DOHH2 (cell line): ENCODE data around the gene TP53AIP1.

Experiments
- H3F3A ChIP-seq: fragments of 200-600 bp; sonication (generic), shearing (Covaris generic); 2 replicates; pipeline ENCODE4 v1.6.0; 2016; ENCODE audit warnings: antibody characterized with exemption, mild to moderate bottlenecking; ENCODE audit not compliant: control insufficient read depth, insufficient read depth
- H3K27ac ChIP-seq: fragments of 200-600 bp; sonication (generic); 2 replicates; pipeline ENCODE4 v1.5.1; 2014; ENCODE audit warnings: low read depth, mild to moderate bottlenecking, low read length, moderate library complexity
- H3K27me3 ChIP-seq: fragments of 200-600 bp; sonication (generic); 2 replicates; pipeline ENCODE4 v1.6.1; 2014; ENCODE audit warnings: mild to moderate bottlenecking, low read length, mixed read lengths; ENCODE audit not compliant: control insufficient read depth
- H3K36me3 ChIP-seq: fragments of 200-600 bp; sonication (generic); 2 replicates; pipeline ENCODE4 v1.6.1; 2014; ENCODE audit warnings: mild to moderate bottlenecking, low read length, moderate library complexity, mixed read lengths; ENCODE audit not compliant: control insufficient read depth
- H3K4me1 ChIP-seq: fragments of 200-600 bp; sonication (generic); 2 replicates; pipeline ENCODE4 v1.6.1; 2014; ENCODE audit warnings: mild to moderate bottlenecking, low read length, mixed read lengths; ENCODE audit not compliant: control insufficient read depth
- H3K4me2 ChIP-seq: fragments of 200-600 bp; sonication (generic); 2 replicates; pipeline ENCODE4 v1.6.0; 2014; ENCODE audit warnings: mild to moderate bottlenecking, low read length, moderate library complexity
- H3K4me3 ChIP-seq: fragments of 200-600 bp; sonication (generic); 2 replicates; pipeline ENCODE4 v1.5.1; 2014; ENCODE audit warnings: mild to moderate bottlenecking, low read length, mixed read lengths
- H3K79me2 ChIP-seq: fragments of 200-600 bp; sonication (generic); 2 replicates; pipeline ENCODE4 v1.6.1; 2014; ENCODE audit warnings: mild to moderate bottlenecking, low read length, mixed read lengths; ENCODE audit not compliant: control insufficient read depth
- H3K9me2 ChIP-seq: fragments of 200-600 bp; sonication (generic); replicated peaks from 2 replicates; pipeline ENCODE4 v1.6.1; 2014; ENCODE audit warnings: mild to moderate bottlenecking, low read length, mixed read lengths; ENCODE audit not compliant: control insufficient read depth
- H3K9me3 ChIP-seq: fragments of 200-600 bp; sonication (generic); 2 replicates; pipeline ENCODE4 v1.6.1; 2014; ENCODE audit warnings: antibody characterized with exemption, low read length, mixed read lengths; ENCODE audit not compliant: control insufficient read depth, insufficient read depth
- H4K20me1 ChIP-seq: fragments of 200-600 bp; sonication (generic); 2 replicates; pipeline ENCODE4 v1.6.0; 2014; ENCODE audit warnings: low read depth, mild to moderate bottlenecking, antibody characterized with exemption, low read length, moderate library complexity; ENCODE audit not compliant: control insufficient read depth, insufficient read depth
- CTCF ChIP-seq: fragments of 200-600 bp; sonication (generic); IDR thresholded peaks from one replicate; pipeline ENCODE4 v1.5.1; 2014; ENCODE audit warnings: antibody characterized with exemption, mild to moderate bottlenecking, low read depth, low read length; ENCODE audit not compliant: poor library complexity, severe bottlenecking
- EZH2phosphoT487 ChIP-seq: fragments of 200-600 bp; sonication (generic); IDR thresholded peaks from 2 replicates; pipeline ENCODE4 v1.6.1; 2017; ENCODE audit warnings: borderline replicate concordance, mild to moderate bottlenecking, antibody characterized with exemption, low read length, moderate library complexity, mixed read lengths

TP53AIP1 gene

GRCh38 chr11:128916681-128917080 lies 26.0 kb downstream of the TP53AIP1 start:
- TF ChIP-seq CTCF (no peak), EZH2phosphoT487 (no peak)

GRCh38 chr11:128916037-128916572 lies 26.6 kb downstream of the TP53AIP1 start:
- H3K4me3 ChIP-seq: no peak overlapping the region
- no peaks in the 10 kb centered on the region for H3F3A ChIP-seq
- H3K79me2 ChIP-seq: no peaks in the 10 kb centered on the region
- no peaks in the 10 kb centered on the region for H3K9me3 ChIP-seq
- H3K4me1 ChIP-seq: no peaks in the 10 kb centered on the region
- no peaks in the 10 kb centered on the region for H3K9me2 ChIP-seq
- no peaks in the 10 kb centered on the region for H3K36me3 ChIP-seq
- no peak for TF ChIP-seq CTCF
- no peak for TF ChIP-seq EZH2phosphoT487
- H3K27me3 ChIP-seq: 0 out of 2 replicates have a peak, but pooled peaks cover 3% of the 10 kb centered on the region
- H4K20me1 ChIP-seq: no peaks in the 10 kb centered on the region
- no peak overlapping the region for H3K4me2 ChIP-seq
- no peak overlapping the region for H3K27ac ChIP-seq

More at GRCh38 chr11:128916681-128917080, 26.0 kb downstream of the TP53AIP1 start:
- Histone ChIP-seq H3K9me2 (no peaks in the 10 kb centered on the region), H3K4me2 (no peak overlapping the region), H3K27ac (no peak overlapping the region), H4K20me1 (no peaks in the 10 kb centered on the region), H3K27me3 (0 out of 2 replicates have a peak, but pooled peaks cover 3% of the 10 kb centered on the region), H3K36me3 (no peaks in the 10 kb centered on the region), H3F3A (no peaks in the 10 kb centered on the region), H3K4me1 (no peaks in the 10 kb centered on the region), H3K79me2 (no peaks in the 10 kb centered on the region), H3K9me3 (no peaks in the 10 kb centered on the region), H3K4me3 (no peak overlapping the region)

GRCh38 chr11:128915149-128915521 lies 27.5 kb downstream of the TP53AIP1 start:
- Histone ChIP-seq H3K27ac (no peak overlapping the region), H4K20me1 (no peaks in the 10 kb centered on the region)

More at GRCh38 chr11:128915149-128915521, 27.5 kb downstream of the TP53AIP1 start:
- TF ChIP-seq EZH2phosphoT487 (no peak), CTCF (no peak)
- Histone ChIP-seq H3K27me3 (0 out of 2 replicates have a peak, but pooled peaks cover 7% of the 10 kb centered on the region), H3K4me2 (no peak overlapping the region), H3K9me2 (no peaks in the 10 kb centered on the region), H3K4me1 (no peaks in the 10 kb centered on the region), H3K9me3 (no peaks in the 10 kb centered on the region), H3F3A (no peaks in the 10 kb centered on the region), H3K4me3 (no peak overlapping the region), H3K36me3 (no peaks in the 10 kb centered on the region), H3K79me2 (no peaks in the 10 kb centered on the region)
